Limb (tissue), 2 donors: ENCODE data around the gene SP2.

Experiments used
- DNase-seq, 2 donors: peaks; one replicate each; pipeline ENCODE4 v3.0.0-alpha.2; 2016; ENCODE audit errors: extremely low spot score in 2 of 2

Gene SP2

GRCh38 chr17:47870056-47870455 is 26.0 kb upstream of the SP2 start:
- no peak for DNase-seq

- no peak for DNase-seq
These were observed 25.0 kb upstream of the SP2 start for GRCh38 chr17:47871048-47871447.

- DNase-seq = no peak
These were observed 23.9 kb upstream of the SP2 start for GRCh38 chr17:47872019-47872650.

GRCh38 chr17:47872651-47873161 is 23.3 kb upstream of the SP2 start:
- DNase-seq = no peak

- no peak for DNase-seq
These were observed 22.6 kb upstream of the SP2 start for GRCh38 chr17:47873200-47874090.

GRCh38 chr17:47875011-47875985 is 20.7 kb upstream of the SP2 start:
- DNase-seq = no peak

GRCh38 chr17:47877368-47878034 is 18.5 kb upstream of the SP2 start:
- DNase-seq = no peak

GRCh38 chr17:47878203-47879027 is 17.6 kb upstream of the SP2 start:
- no peak for DNase-seq

GRCh38 chr17:47879028-47879585 is 16.9 kb upstream of the SP2 start:
- DNase-seq = no peak

- DNase-seq = no peak
These were observed 16.1 kb upstream of the SP2 start for GRCh38 chr17:47879776-47880454.

GRCh38 chr17:47882247-47882646 is 13.8 kb upstream of the SP2 start:
- no peak for DNase-seq

- no peak for DNase-seq
These were observed 13.1 kb upstream of the SP2 start for GRCh38 chr17:47882695-47883588.

- no peak for DNase-seq
These were observed 12.2 kb upstream of the SP2 start for GRCh38 chr17:47883589-47884426.

GRCh38 chr17:47884427-47884740 is 11.7 kb upstream of the SP2 start:
- DNase-seq = no peak

GRCh38 chr17:47884905-47885730 is 10.9 kb upstream of the SP2 start:
- DNase-seq = no peak

GRCh38 chr17:47888293-47888692 is 7.7 kb upstream of the SP2 start:
- DNase-seq = no peak
